Osteocyte (in vitro differentiated cells): ENCODE data around the gene TBX2. TPM values are rescaled to one million over a fixed set of nuclear protein-coding genes. Genes with fewer than 3 reads are reported as not detected.

Experiments used
- DNase-seq: peaks from one replicate; pipeline ENCODE4 v3.0.0; 2021; ENCODE audit warnings: mixed read lengths; ENCODE audit not compliant: unreplicated experiment; ENCODE audit errors: extremely low spot score
- H3K27ac Mint-ChIP-seq: one replicate; pipeline ENCODE4 v1.8.0; 2021; ENCODE audit warnings: mild to moderate bottlenecking, mixed read lengths; ENCODE audit not compliant: unreplicated experiment
- H3K27me3 Mint-ChIP-seq: one replicate; pipeline ENCODE4 v1.8.0; 2021; ENCODE audit warnings: mixed read lengths; ENCODE audit not compliant: unreplicated experiment
- H3K36me3 Mint-ChIP-seq: one replicate; pipeline ENCODE4 v1.8.0; 2021; ENCODE audit warnings: mixed read lengths; ENCODE audit not compliant: unreplicated experiment
- H3K4me1 Mint-ChIP-seq: one replicate; pipeline ENCODE4 v1.8.0; 2021; ENCODE audit warnings: mixed read lengths; ENCODE audit not compliant: unreplicated experiment
- H3K4me3 Mint-ChIP-seq: one replicate; pipeline ENCODE4 v1.8.0; 2021; ENCODE audit warnings: mild to moderate bottlenecking, moderate library complexity, mixed read lengths; ENCODE audit not compliant: unreplicated experiment
- H3K9me3 Mint-ChIP-seq: one replicate; pipeline ENCODE4 v1.8.0; 2021; ENCODE audit warnings: mixed read lengths; ENCODE audit not compliant: unreplicated experiment
- total RNA-seq: library from RNA; stranded (reverse); gene quantifications from 2 replicates; pipeline ENCODE4 v1.2.1, GENCODE V29; 2021
- TF ChIP-seq, protein P1 (sequence below): fragments of 200-600 bp; sonication (generic); IDR thresholded peaks from 2 replicates; pipeline ENCODE4 v1.5.0; 2021; ENCODE audit warnings: antibody characterized with exemption, mild to moderate bottlenecking, moderate library complexity

TBX2 gene
- total RNA-seq, 1 donor from 2014 or later, result 25.9 TPM

DNA sequence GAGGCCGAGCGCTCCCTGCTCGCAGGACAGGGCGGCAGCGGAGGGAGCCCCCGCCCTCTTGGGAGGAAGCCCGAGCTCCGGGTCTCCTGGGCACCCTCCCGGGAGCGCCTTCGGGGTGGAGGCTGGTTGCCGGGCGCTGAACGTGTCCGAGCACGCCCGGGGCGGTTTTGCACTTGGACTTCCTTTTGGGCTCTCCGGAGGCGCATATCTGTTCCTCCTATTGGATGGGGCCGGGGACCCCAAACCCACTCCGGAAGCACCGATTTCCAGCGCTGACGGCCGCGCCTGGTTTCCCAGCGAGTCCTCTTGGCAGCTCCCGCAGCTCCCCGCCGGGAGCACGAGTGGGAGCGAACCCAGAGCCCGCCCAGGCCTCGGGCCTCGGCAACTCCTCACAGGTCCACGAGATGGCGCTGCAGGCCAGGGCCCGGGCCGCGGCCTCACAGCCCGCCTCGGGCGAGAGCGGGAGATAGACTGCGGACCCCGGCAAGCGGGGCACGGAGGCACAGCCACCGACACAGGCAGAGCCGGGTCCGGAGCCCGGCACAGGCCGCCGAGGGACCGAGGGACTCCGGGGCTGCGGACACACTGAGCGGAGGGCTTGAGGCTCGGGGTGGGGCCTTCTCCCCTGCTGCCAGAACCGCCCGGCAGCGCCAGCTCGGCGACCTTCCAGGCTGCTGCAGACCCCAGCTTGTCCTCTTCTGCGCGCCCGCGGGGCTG, 12.7 kb downstream of the TBX2 start:
- peak overlapping the region; percentile 74 for H3K4me3 Mint-ChIP-seq
- H3K4me1 Mint-ChIP-seq, result peaks cover 32% of the 10 kb centered on the region
- H3K27ac Mint-ChIP-seq, result no peak overlapping the region
- DNase-seq, result peak; percentile 96
- H3K27me3 Mint-ChIP-seq, result no peaks in the 10 kb centered on the region
- H3K9me3 Mint-ChIP-seq, result no peaks in the 10 kb centered on the region
- TF ChIP-seq, protein P1, sequence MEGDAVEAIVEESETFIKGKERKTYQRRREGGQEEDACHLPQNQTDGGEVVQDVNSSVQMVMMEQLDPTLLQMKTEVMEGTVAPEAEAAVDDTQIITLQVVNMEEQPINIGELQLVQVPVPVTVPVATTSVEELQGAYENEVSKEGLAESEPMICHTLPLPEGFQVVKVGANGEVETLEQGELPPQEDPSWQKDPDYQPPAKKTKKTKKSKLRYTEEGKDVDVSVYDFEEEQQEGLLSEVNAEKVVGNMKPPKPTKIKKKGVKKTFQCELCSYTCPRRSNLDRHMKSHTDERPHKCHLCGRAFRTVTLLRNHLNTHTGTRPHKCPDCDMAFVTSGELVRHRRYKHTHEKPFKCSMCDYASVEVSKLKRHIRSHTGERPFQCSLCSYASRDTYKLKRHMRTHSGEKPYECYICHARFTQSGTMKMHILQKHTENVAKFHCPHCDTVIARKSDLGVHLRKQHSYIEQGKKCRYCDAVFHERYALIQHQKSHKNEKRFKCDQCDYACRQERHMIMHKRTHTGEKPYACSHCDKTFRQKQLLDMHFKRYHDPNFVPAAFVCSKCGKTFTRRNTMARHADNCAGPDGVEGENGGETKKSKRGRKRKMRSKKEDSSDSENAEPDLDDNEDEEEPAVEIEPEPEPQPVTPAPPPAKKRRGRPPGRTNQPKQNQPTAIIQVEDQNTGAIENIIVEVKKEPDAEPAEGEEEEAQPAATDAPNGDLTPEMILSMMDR, result peak; percentile 100
- no peaks in the 10 kb centered on the region for H3K36me3 Mint-ChIP-seq

DNA sequence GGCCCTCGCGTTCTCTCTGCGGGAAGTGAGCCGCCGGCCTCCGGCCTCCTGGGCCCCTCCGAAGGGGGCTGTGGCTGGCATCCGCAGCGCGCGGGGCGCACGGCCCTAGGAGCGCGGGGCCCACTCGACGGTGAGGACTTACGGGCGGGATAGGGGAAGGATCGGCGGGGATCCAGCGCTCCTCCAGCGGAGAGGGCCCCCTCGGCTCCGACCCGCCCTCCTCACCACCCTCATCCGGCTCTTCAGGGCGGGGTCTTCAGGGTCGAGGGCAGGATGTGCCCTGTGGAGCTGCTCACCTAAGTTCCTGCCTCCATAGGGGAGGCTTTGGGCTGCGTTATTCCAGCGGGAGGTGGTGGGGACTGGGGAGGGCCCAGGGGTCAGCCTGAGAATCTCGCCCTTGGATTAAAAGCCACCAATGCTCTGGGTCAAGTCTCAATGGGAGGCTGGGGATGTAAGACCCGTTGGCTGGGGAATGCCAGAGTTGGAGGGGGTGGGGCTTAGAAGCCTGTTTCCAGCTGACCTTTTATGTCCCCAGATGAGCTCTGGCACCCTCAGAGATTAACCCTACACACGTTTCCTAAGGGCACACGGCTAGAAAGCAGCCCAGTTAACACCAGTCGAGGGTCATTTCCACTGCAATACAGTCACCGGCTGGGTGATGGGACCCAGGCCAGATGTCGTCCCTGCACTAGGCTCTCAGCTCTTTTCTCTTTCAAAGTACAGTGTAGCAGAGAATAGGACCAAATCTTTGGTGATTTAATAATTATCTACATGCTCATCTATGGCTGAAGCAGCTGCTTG, 13.4 kb downstream of the TBX2 start:
- Mint-ChIP-seq H3K4me1 (peaks cover 32% of the 10 kb centered on the region), H3K27me3 (no peaks in the 10 kb centered on the region), H3K36me3 (no peaks in the 10 kb centered on the region), H3K4me3 (peak overlapping the region; percentile 74), H3K9me3 (no peaks in the 10 kb centered on the region), H3K27ac (no peak overlapping the region)
- TF ChIP-seq, protein P1, result no peak
- DNase-seq, result no peak

DNA sequence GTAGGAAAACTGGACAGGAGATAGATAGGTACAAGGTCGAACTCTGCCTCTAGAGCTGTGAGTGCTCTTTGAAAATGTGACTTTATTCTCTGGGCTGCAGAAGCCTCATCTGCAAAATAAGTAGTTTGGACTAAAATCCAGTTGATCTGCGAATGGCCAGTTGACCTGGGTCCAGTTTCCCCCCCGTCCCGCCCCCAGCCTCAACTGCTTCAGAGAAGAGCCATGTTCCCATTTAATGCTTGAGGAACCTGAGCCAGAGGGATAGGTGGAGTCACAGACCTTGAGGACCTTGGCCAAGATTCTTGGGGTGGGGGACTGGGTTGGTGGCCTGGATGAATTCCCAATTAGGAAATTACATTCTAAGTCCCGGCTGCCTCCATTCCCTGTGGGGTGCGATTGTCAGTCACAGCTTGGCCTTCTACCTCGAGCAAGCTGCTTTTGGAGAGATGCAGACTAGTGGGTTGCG, 14.1 kb downstream of the TBX2 start:
- no peaks in the 10 kb centered on the region for H3K27me3 Mint-ChIP-seq
- peaks cover 30% of the 10 kb centered on the region for H3K4me1 Mint-ChIP-seq

DNA sequence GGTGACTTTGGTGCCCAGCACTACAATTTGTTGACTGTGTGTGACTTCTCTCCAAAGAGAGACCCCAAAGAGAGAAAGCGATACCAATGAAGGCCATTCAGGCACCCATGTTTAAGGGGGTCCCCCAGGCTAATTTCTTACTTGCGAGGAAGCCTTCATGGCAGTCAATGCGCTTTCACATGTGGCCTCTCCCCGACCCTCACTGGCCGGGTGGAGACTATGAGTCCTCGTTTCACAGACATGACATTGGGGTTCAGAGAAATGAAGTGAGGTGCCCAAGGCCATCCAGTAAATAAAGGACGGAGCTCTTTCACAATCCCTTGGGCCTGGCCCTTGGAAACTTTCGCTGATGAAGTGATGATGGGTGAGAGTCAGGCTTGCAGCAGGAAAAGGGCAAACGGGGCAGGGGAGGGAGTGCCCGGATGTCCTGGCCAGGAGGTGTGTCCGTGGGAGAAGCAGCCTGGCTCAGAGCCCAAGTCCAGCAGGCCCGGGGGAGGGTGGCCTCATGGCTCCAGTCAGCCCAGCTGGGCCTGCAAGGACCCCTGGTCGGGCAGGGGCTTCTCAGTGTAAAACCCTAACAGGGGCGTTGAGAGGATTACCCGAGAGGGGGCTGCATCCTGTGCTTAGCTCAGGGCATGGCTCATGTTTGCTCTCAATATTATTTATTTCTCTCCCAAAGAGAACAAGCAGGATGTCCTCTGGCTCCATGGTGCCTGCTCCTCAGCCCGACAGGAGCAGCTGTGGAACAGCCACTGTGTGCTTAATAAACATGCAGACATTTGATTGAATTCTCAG, 14.7 kb downstream of the TBX2 start:
- no peaks in the 10 kb centered on the region for H3K9me3 Mint-ChIP-seq
- peak; percentile 76 for DNase-seq
- peaks cover 6% of the 10 kb centered on the region for H3K27me3 Mint-ChIP-seq
- no peak overlapping the region for H3K27ac Mint-ChIP-seq
- TF ChIP-seq, protein P1, result no peak
- H3K4me3 Mint-ChIP-seq, result no peak overlapping the region
- H3K4me1 Mint-ChIP-seq, result peaks cover 28% of the 10 kb centered on the region
- no peaks in the 10 kb centered on the region for H3K36me3 Mint-ChIP-seq

More for the DNA sequence above, 14.1 kb downstream of the TBX2 start:
- DNase-seq, result no peak
- Mint-ChIP-seq H3K4me3 (no peak overlapping the region), H3K9me3 (no peaks in the 10 kb centered on the region), H3K27ac (no peak overlapping the region), H3K36me3 (no peaks in the 10 kb centered on the region)
- TF ChIP-seq, protein P1, result no peak
